C4-2B (cell line): ENCODE measurements around the gene ADGRE3.

Source experiments
- ZFX ChIP-seq: fragments of 450-650 bp; IDR thresholded peaks from 2 replicates; pipeline ENCODE4 v1.6.1; 2017
- TF ChIP-seq, protein P1 (sequence below): fragments of 450-650 bp; conservative IDR thresholded peaks from 2 replicates; pipeline ENCODE4 v1.5.1; 2017; ENCODE audit warnings: mild to moderate bottlenecking

DNA sequence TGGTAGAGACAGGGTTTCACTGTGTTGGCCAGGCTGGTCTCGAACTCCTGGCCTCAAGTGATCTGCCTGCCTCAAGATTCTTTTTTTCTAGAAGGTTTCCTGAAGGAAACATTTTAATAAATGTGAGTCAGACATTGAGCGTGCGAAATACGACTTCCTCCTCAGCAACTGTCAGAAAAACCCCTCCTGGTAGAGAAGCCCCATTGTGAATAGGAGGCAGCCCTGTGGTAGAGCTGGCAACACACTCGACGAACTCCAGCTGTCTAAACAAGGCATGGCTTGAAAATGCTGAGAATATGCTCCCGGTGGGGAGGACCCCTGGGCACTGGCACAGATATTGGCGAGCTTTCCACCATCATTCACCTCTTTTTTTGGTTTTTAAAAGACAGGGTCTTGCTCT is 25.0 kb upstream of the ADGRE3 start:
- TF ChIP-seq, protein P1, sequence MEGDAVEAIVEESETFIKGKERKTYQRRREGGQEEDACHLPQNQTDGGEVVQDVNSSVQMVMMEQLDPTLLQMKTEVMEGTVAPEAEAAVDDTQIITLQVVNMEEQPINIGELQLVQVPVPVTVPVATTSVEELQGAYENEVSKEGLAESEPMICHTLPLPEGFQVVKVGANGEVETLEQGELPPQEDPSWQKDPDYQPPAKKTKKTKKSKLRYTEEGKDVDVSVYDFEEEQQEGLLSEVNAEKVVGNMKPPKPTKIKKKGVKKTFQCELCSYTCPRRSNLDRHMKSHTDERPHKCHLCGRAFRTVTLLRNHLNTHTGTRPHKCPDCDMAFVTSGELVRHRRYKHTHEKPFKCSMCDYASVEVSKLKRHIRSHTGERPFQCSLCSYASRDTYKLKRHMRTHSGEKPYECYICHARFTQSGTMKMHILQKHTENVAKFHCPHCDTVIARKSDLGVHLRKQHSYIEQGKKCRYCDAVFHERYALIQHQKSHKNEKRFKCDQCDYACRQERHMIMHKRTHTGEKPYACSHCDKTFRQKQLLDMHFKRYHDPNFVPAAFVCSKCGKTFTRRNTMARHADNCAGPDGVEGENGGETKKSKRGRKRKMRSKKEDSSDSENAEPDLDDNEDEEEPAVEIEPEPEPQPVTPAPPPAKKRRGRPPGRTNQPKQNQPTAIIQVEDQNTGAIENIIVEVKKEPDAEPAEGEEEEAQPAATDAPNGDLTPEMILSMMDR = no peak
- no peak for TF ChIP-seq ZFX
